Measurements from ENCODE around the gene STXBP1.

DNA sequence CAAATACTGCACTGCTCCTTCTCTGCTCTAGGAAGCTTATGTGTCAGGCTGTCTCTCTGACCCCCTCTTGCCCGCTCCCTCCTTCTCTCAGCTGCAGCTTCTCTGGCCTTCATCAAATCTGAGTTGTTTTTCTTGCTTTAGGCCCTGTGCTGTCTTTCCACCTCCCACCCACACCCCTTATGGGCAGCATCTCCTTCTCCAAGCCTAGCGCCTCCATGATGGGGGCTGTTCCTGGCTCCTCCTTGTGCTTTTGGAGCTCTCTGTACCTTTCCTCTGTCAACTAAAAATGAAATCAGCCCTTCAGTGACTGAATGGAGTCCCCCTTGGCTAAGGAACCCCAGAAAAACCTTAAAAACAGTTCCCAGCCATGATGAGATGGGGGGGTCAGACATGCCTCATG, 88.1 kb downstream of the STXBP1 start:
- no peak for TF ChIP-seq EZH2 (IDR thresholded peaks at IDR 0.05; ENCODE audit: borderline replicate concordance, low read depth, low read length, severe bottlenecking)
- TF ChIP-seq, protein P1, sequence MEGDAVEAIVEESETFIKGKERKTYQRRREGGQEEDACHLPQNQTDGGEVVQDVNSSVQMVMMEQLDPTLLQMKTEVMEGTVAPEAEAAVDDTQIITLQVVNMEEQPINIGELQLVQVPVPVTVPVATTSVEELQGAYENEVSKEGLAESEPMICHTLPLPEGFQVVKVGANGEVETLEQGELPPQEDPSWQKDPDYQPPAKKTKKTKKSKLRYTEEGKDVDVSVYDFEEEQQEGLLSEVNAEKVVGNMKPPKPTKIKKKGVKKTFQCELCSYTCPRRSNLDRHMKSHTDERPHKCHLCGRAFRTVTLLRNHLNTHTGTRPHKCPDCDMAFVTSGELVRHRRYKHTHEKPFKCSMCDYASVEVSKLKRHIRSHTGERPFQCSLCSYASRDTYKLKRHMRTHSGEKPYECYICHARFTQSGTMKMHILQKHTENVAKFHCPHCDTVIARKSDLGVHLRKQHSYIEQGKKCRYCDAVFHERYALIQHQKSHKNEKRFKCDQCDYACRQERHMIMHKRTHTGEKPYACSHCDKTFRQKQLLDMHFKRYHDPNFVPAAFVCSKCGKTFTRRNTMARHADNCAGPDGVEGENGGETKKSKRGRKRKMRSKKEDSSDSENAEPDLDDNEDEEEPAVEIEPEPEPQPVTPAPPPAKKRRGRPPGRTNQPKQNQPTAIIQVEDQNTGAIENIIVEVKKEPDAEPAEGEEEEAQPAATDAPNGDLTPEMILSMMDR (IDR thresholded peaks at IDR 0.05; ENCODE audit: borderline replicate concordance, extremely low read depth, low read length, poor library complexity, severe bottlenecking), result no peak

Data from DND-41 (cell line).